ENCODE measurements around the gene COX20. TPM values are rescaled to one million over a fixed set of nuclear protein-coding genes. Genes with fewer than 3 reads are reported as not detected.

The COX20 gene
- total and polyA plus RNA-seq, 2 of the 4 experiments (the other 2 are of a cell fraction) = 13.3 to 27.0 TPM

- Histone ChIP-seq H3K4me1 (ENCODE audit: control insufficient read depth, insufficient read depth, low read length) (no peaks in the 10 kb centered on the region), H3K4me3 (ENCODE audit: insufficient read depth, low read depth, low read length) (no peak overlapping the region), H2BK120ac (ENCODE audit: low read depth, low read length) (no peak overlapping the region), H3K27ac (ENCODE audit: insufficient read depth, low read length) (no peak overlapping the region), H4K8ac (ENCODE audit: low read depth in 2 of 2, low read length in 2 of 2) (no peak overlapping the region), H2AK9ac (replicated peaks; ENCODE audit: low read depth, low read length, poor library complexity) (no peak overlapping the region), H2BK20ac (ENCODE audit: low read depth, low read length) (no peak overlapping the region), H3K4me2 (ENCODE audit: low read depth, low read length) (no peak overlapping the region), H2AK5ac (ENCODE audit: low read depth, low read length) (no peak overlapping the region), H3K18ac (ENCODE audit: low read depth, low read length) (no peak overlapping the region), H3K79me1 (ENCODE audit: low read depth in 1 of 2, low read length in 2 of 2) (no peaks in the 10 kb centered on the region), H2AFZ (replicated peaks; ENCODE audit: low read length, poor library complexity) (no peak overlapping the region), H4K20me1 (ENCODE audit: insufficient read depth, low read length) (no peaks in the 10 kb centered on the region), H2BK15ac (ENCODE audit: low read depth, low read length) (no peak overlapping the region), H4K91ac (ENCODE audit: insufficient read depth, low read depth, low read length) (no peak overlapping the region), H2BK5ac (ENCODE audit: low read depth, low read length, poor library complexity, severe bottlenecking) (no peak overlapping the region), H3K14ac (replicated peaks; ENCODE audit: low read depth, low read length) (no peak overlapping the region), H3K36me3 (ENCODE audit: control insufficient read depth, insufficient read depth, low read length) (no peaks in the 10 kb centered on the region), H3K9me3 (ENCODE audit: control insufficient read depth, insufficient read depth, low read length) (no peaks in the 10 kb centered on the region), H3K9me1 (ENCODE audit: insufficient read depth, low read length) (no peaks in the 10 kb centered on the region), H3K27me3 (ENCODE audit: control insufficient read depth, insufficient read depth, low read length) (no peaks in the 10 kb centered on the region), H3K9ac (ENCODE audit: low read depth, low read length) (no peak overlapping the region), H3K4ac (ENCODE audit: low read depth, low read length) (no peak overlapping the region), H4K5ac (ENCODE audit: low read depth, low read length) (no peak overlapping the region), H3K23ac (ENCODE audit: low read depth, low read length) (no peak overlapping the region), H3K56ac (ENCODE audit: extremely low read depth, insufficient read depth, low read length) (no peak overlapping the region)
- CTCF ChIA-PET = interaction anchor here (0.6 to 1.2 kb wide), 2 partner anchors 194 to 243 kb away, joined by 3 to 6 read pairs; no protein-coding TSS in a partner anchor
- BruUV-seq (replicated peaks) = no TSS peak
- intact Hi-C loops (cut with micrococcal nuclease) (no loop called here), dilution Hi-C loops (cut with HindIII; ENCODE audit: low sequenced_read_pairs, unreplicated experiment) (no loop called here), in situ Hi-C loops (cut with MboI; ENCODE audit: low sequenced_read_pairs) (no loop called here)
- 92% methylated on average over 7 of the region's 16 CpGs; no CpG with 5 or more reads in 1 of the 2 experiments for WGBS, 2 experiments (ENCODE audit: extremely low coverage in 2 of 2, insufficient read length in 1 of 2)
- DNase-seq (no peak), ATAC-seq (ENCODE audit: low read depth) (no peak)
- POLR2A ChIA-PET (ENCODE audit: unreplicated experiment) = no interaction called here
- no peak for TF ChIP-seq MXI1 (IDR thresholded peaks at IDR 0.05; ENCODE audit: borderline replicate concordance, low read depth, low read length)
- no peak for TF ChIP-seq BHLHE40 (IDR thresholded peaks at IDR 0.05; ENCODE audit: low read depth, low read length)
Measured at GRCh38 chr1:244802556-244803239, 32.8 kb upstream of the COX20 start.

Data from IMR-90 (cell line).